Stimulated activated naive CD8-positive, alpha-beta T cell treated with anti-CD3 and anti-CD28 coated beads, Interleukin-15, Interleukin-2, amounts not matched to agents 100 ng/mL and 50 ng/mL, for 24 hours (primary cell): ENCODE results near the gene NASP.

Experiments used
- H3K27ac Mint-ChIP-seq: one replicate; pipeline ENCODE4 v1.8.0; 2021; ENCODE audit warnings: mild to moderate bottlenecking, mixed read lengths
- H3K27me3 Mint-ChIP-seq: one replicate; pipeline ENCODE4 v1.8.0; 2021; ENCODE audit warnings: mixed read lengths
- H3K36me3 Mint-ChIP-seq: one replicate; pipeline ENCODE4 v1.8.0; 2021; ENCODE audit warnings: low read depth, mixed read lengths
- H3K4me1 Mint-ChIP-seq: one replicate; pipeline ENCODE4 v1.8.0; 2021; ENCODE audit warnings: low read depth, mixed read lengths
- H3K4me3 Mint-ChIP-seq: one replicate; pipeline ENCODE4 v1.8.0; 2021; ENCODE audit warnings: mild to moderate bottlenecking, mixed read lengths
- H3K9me3 Mint-ChIP-seq: one replicate; pipeline ENCODE4 v1.8.0; 2021; ENCODE audit warnings: mixed read lengths

The NASP gene

GRCh38 chr1:45659222-45659621 lies 75.4 kb downstream of the NASP start:
- Mint-ChIP-seq H3K27ac (no peak overlapping the region), H3K9me3 (no peaks in the 10 kb centered on the region), H3K27me3 (no peaks in the 10 kb centered on the region), H3K4me1 (peaks cover 13% of the 10 kb centered on the region), H3K36me3 (peaks cover 66% of the 10 kb centered on the region), H3K4me3 (no peak overlapping the region)

GRCh38 chr1:45660336-45660735 lies 76.5 kb downstream of the NASP start:
- H3K27ac Mint-ChIP-seq: no peak overlapping the region
- no peaks in the 10 kb centered on the region for H3K27me3 Mint-ChIP-seq
- no peaks in the 10 kb centered on the region for H3K9me3 Mint-ChIP-seq
- H3K4me1 Mint-ChIP-seq: peaks cover 8% of the 10 kb centered on the region
- H3K36me3 Mint-ChIP-seq: peaks cover 59% of the 10 kb centered on the region
- H3K4me3 Mint-ChIP-seq: no peak overlapping the region

- Mint-ChIP-seq H3K36me3 (peaks cover 18% of the 10 kb centered on the region), H3K4me1 (peaks cover 42% of the 10 kb centered on the region), H3K27ac (no peak overlapping the region), H3K27me3 (no peaks in the 10 kb centered on the region), H3K9me3 (no peaks in the 10 kb centered on the region), H3K4me3 (no peak overlapping the region)
Observed at GRCh38 chr1:45666836-45667235, 83.0 kb downstream of the NASP start.

GRCh38 chr1:45667321-45668111 lies 83.7 kb downstream of the NASP start:
- Mint-ChIP-seq H3K27ac (peak overlapping the region; percentile 52), H3K4me1 (peaks cover 46% of the 10 kb centered on the region), H3K9me3 (no peaks in the 10 kb centered on the region), H3K27me3 (no peaks in the 10 kb centered on the region), H3K36me3 (peaks cover 20% of the 10 kb centered on the region), H3K4me3 (no peak overlapping the region)
